Measurements from ENCODE around the gene ZNF282.

The ZNF282 gene

GRCh38 chr7:149188637-149189259, 6.6 kb upstream of the ZNF282 start:
- in situ Hi-C loops (cut with MboI; ENCODE audit: low sequenced_read_pairs): no loop called here

DNA sequence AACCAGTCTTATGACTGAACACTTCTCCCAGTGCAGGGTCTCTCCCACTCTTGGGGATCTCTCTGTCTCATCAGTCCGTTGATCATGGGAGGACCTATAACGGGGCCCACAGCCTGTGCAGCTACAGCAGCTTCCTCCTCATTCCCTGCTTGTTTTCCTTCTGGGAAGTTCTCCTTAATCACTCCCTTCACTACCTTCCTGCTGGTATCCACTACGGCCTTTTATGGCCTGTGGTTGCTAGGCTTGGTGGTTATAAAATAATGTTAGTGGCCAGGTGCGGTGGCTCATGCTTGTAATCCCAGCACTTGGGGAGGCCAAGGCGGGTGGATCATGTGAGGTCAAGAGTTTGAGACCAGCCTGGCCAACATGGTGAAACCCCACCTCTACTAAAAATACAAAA, 3.5 kb upstream of the ZNF282 start:
- in situ Hi-C loops (cut with MboI; ENCODE audit: low sequenced_read_pairs): no loop called here

GRCh38 chr7:149194799-149195179, 557 bp upstream of the ZNF282 start:
- in situ Hi-C loops (cut with MboI; ENCODE audit: low sequenced_read_pairs): no loop called here

DNA sequence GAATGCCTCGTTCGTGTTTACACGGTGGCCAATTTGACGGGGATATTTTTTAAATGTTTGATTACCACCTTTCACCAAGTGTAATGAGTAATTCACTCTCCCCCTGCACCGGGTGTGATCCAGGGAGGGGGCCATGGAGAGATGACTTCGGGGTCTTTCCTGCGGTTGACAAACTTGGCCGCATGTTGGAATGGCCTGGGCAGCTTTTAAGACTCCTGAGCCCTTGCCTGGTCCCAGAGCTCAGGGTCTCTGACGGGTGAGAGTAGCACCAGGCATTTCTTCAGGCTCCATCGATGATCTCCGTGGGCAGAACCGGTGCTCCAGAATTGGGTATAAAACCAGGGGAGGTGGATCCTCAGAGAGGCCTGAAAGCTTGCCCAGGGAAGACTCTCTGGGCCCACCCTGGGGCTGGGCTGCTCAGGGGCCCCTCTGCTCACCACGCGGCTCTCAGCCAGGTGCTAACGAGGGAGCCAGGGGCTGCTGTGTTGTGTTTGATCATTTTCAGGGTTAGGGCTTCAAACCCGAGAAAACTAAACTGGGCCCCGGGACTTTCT, 882 bp downstream of the ZNF282 start:
- in situ Hi-C loops (cut with MboI; ENCODE audit: low sequenced_read_pairs): no loop called here

DNA sequence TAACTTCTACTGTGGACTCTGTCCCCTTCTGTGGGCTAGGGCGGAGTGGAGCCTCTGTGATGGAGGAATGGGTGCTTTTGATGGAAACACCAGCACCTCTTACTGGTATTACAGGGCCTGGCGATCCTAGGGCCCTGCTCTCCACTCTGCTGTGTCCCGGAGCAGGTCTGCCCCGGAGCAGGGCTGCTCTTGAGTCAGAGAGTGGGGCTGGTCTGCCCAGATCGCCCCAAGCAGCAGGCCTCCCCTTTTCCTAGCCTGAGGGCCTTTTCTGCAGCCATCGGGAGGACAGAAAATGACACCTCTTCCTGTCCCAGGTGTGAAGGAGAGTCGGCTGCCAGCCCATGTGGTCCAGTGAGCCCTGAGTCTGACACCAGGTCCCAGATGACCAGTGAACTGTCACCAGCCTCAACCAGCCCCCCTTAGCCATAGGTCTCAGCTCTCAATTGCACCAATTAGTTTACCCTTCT, 1.4 kb downstream of the ZNF282 start:
- in situ Hi-C loops (cut with MboI; ENCODE audit: low sequenced_read_pairs): no loop called here

GRCh38 chr7:149197675-149198074, 2.3 kb downstream of the ZNF282 start:
- in situ Hi-C loops (cut with MboI; ENCODE audit: low sequenced_read_pairs): no loop called here

DNA sequence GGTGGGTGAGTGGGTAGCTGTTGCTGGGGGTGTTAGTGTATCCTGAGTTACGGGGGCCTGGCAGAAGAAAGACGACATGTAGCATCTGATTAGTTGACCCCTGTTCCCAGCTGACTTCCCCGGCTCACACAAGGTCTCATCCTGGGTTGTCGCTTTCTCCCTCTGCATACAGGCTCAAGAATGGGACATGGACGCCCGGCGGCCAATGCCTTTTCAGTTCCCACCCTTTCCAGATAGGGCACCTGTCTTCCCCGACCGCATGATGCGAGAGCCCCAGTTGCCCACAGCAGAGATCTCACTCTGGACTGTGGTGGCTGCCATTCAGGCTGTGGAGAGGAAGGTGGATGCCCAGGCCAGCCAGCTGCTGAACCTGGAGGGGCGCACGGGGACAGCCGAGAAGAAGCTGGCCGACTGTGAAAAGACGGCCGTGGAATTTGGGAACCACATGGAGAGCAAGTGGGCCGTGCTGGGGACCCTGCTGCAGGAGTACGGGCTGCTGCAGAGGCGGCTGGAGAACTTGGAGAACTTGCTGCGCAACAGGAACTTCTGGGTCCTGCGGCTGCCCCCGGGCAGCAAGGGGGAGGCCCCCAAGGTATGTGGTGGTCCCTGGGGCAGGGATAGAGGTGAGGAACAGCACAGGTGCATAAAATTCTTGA, 2.9 kb downstream of the ZNF282 start:
- in situ Hi-C loops (cut with MboI; ENCODE audit: low sequenced_read_pairs): no loop called here

DNA sequence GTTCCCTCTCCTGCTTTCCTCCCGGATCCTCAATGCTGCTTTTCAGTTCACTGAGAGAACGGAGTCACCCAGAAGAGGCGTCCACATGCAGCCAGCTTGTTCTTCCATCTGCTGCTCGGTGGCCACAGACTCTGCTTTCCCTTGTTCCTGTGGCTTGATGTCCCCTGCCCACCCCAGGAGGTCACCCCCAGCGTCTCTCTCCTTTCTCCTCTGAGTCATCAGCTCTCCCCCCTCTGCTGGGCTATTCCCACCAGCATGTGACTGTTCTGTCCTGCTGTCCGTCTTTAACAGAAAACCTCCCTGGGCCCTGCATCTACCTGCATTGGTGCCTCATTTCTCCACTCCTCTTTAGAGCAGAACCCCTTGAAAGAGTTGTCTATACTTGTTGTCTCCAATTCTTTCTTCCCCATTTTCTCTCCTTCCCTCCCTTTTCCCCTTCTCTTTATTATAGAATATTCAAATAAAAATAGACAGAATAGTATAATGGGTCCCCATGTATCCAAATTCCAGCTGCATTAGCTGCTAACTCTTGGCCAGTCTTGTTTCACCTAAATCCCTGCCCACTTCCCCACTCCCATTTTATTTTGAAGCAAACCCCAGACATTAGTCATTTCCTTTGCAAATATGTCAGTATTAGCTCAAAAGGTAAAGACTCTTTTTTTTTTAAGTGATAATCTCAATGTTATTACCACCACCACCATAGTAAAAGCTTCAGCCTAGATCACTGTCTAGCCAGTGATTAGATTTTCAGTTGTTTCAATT, 4.1 kb downstream of the ZNF282 start:
- in situ Hi-C loops (cut with MboI; ENCODE audit: low sequenced_read_pairs): no loop called here

DNA sequence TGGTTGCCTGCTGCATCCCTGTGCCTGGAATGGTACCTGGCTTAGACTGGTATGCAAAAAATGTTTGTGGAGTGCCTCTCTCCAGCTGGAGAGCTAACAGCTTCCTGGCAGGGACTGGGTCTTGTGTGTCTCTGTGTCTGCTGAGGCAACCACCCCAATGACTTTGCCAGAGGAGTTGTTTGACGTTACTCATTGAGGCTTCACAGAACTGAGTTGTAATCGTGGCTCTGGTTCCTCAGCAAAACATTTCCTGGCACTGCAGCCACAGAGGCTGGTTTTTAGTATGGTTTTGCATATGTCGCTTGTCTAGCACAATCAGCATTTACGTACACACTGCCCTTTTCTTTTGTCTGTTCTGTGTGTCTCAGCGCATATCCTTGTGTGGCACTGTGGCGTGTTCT, 7.5 kb downstream of the ZNF282 start:
- in situ Hi-C loops (cut with MboI; ENCODE audit: low sequenced_read_pairs): no loop called here

GRCh38 chr7:149205690-149206381, 10.5 kb downstream of the ZNF282 start:
- in situ Hi-C loops (cut with MboI; ENCODE audit: low sequenced_read_pairs): no loop called here

GRCh38 chr7:149207324-149208035, 12.1 kb downstream of the ZNF282 start:
- in situ Hi-C loops (cut with MboI; ENCODE audit: low sequenced_read_pairs): no loop called here

- in situ Hi-C loops (cut with MboI; ENCODE audit: low sequenced_read_pairs): no loop called here
Observed at GRCh38 chr7:149209518-149210269, 14.3 kb downstream of the ZNF282 start.

DNA sequence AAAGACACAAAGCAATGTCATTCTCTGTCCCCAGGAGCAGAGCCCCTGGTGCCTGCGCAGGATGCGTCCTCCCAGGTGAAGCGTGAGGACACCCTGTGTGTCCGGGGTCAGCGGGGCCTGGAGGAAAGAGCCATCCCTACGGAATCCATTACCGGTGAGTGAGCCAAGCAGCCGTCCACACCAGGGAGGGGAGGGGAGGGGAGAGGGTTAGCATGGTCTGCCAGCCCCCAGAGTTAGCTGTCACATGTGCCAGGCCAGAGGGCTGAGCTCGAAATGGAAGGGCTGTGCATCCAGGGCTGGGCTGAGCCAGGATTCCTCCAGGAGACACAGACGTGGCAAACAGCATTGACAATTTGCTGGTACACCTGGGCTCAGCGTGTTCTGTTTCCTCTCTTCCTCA, 15.2 kb downstream of the ZNF282 start:
- in situ Hi-C loops (cut with MboI; ENCODE audit: low sequenced_read_pairs): no loop called here

GRCh38 chr7:149214020-149214720, 18.8 kb downstream of the ZNF282 start:
- in situ Hi-C loops (cut with MboI; ENCODE audit: low sequenced_read_pairs): no loop called here

DNA sequence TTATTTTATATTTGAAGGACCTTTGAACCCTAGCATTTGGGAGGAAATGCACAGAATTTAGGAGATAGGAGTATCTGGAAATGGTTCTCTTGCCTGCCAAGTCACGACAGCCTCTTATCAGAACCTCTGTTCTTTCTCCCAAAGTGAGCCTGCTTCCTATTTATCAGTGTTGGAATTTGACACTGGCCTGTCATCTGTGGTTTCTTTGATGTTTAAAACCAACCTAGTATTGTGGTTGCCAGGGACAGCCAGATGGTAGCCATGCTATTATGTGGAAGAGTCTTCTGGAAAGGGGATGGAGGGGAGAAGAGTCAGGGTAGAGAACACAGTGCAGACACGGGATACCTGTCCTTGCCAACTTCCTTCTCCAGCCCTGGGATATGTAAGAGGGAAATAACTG, 21.1 kb downstream of the ZNF282 start:
- in situ Hi-C loops (cut with MboI; ENCODE audit: low sequenced_read_pairs): no loop called here

DNA sequence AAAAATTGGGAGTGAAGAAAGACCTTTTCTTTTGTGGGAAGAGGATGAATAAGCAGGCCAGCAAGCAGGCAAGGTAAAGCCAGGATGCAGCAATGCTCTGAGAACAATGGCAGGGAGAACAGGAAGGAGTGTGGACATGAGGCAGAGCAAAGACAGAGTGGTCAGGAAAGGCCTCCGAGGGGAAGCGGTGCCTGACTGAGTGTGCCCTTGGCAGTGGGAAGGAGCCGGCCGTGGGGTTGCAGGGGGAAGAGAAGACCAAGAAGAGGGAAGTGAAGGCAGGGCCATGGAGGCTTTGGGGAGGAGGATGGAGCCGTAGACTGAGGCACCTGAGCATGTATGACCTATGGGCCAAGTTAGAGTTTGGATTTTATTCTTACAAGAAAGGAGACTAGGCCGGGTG, 22.2 kb downstream of the ZNF282 start:
- in situ Hi-C loops (cut with MboI; ENCODE audit: low sequenced_read_pairs): no loop called here

DNA sequence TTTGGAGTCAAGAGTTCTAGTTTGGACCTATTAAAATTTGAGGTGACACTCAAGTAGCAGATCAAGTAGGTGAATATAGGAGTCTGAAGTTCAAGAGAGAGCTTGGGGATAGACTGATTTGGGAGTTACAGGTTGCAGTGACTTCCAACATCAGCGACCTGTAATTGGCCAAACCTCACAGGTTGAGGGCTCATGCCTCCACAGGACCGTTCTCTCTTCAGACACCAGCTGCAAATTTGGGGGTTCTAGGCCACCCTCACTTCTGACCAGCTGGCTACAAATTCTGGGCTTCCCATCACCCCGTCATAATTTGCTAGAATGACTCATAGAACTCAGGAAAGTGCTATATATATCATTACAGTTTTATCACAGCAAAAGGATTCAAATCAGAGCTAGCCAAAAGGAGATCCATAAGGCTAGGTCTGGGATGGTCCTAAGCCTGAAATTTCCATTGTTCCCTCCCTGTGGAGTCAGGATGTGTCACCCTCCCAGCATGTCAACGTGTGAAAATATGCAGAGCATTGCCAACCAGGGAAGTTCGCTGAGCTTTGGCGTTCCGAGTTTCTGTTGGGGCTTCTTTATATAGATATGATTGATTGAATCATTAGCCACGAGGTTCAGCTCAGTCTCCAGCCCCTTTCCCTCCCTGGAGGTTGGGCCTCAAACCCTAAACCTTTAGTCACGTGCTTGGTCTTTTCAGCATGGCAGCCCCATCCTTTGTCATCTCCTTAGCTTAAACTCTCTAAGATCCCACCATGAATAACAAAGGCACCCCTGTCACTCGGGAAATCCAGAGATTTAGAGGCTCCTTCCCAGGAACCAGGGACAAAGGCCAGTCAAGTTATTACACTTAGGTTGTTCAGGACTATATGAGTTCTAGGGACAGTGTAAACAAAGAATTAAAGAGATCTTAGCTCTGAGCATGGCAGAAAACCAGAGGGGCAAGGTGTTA, 23.4 kb downstream of the ZNF282 start:
- in situ Hi-C loops (cut with MboI; ENCODE audit: low sequenced_read_pairs): no loop called here

DNA sequence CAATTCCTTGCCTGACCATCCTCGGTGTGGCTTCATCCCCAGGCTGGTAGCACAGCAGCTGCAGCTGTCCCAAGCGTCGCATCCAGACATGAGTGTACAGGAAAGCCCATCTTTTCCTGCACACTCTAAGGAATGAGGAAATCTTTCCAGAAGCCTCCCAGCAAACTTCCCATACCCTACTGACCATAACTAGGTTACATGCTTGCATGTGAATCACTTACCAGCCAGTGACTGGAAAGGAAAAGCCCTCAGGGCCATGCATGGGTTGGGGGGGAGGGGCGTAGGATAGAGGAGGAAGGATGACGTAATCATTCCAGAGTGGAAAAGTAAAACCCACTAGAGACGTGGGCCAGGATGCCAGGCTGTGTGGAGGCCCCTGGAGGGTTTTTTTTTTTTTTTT, 25.2 kb downstream of the ZNF282 start:
- in situ Hi-C loops (cut with MboI; ENCODE audit: low sequenced_read_pairs): no loop called here
